ENCODE results near the gene CDK2AP2. TPM values are rescaled to one million over a fixed set of nuclear protein-coding genes. Genes with fewer than 3 reads are reported as not detected.
"Not testable (repeated sequence)": the region's sequence is repeated elsewhere in the genome, so short reads cannot be mapped to it uniquely, and the experiment has no call there.

CDK2AP2 gene
- total RNA-seq, 2 donors from 2014 or later, result 65.0 to 71.7 TPM

DNA sequence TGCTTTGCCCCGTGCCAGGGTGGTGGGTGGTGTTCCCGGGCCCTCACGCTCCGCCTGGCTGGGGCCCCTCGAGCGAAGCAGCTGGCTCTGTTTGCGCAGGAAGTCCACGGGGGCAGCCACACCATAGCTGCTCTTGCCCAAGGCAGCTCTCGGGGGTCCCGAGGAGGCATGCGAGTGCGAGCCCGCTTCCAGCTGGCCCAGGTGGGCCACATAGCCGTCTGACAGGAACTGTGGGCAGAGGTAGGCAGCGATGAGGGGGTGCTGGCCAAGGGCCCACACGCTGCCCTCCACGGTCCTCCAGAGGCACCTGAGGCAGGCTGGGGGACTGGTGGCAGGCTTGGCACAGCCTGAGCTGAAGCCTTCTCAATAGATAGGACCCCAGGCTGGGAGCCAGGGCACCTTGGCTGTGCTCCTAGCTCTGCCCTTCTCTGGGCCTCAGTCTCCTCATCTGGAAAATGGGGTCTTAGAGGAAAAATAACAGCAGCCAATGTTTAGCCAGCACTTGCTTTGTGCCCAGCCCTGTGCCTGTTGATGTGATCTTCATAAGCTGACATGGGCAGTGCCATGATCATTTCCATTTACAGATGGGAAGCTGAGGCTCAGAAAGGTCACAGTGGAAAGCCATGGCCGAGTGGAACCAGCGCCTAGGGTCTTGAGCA, 15.8 kb downstream of the CDK2AP2 start:
- H3K36me3 Mint-ChIP-seq (ENCODE audit: low read depth), result peaks cover 87% of the 10 kb centered on the region
- ATAC-seq (replicated peaks), result no peak
- no peak overlapping the region for H3K27ac Mint-ChIP-seq

GRCh38 chr11:67491276-67492068, 16.5 kb downstream of the CDK2AP2 start:
- Mint-ChIP-seq H3K27ac (peak overlapping the region; percentile 56), H3K9me3 (peaks cover 2% of the 10 kb centered on the region), H3K36me3 (ENCODE audit: low read depth) (peaks cover 87% of the 10 kb centered on the region), H3K27me3 (no peaks in the 10 kb centered on the region), H3K4me1 (peaks cover 22% of the 10 kb centered on the region), H3K4me3 (no peak overlapping the region)
- ATAC-seq (replicated peaks), result no peak

More for the DNA sequence above, 15.8 kb downstream of the CDK2AP2 start:
- Mint-ChIP-seq H3K27me3 (no peaks in the 10 kb centered on the region), H3K4me3 (no peak overlapping the region), H3K4me1 (peaks cover 16% of the 10 kb centered on the region), H3K9me3 (no peaks in the 10 kb centered on the region)

GRCh38 chr11:67490727-67491065, 17.3 kb downstream of the CDK2AP2 start:
- peak overlapping the region; percentile 60 for H3K4me3 Mint-ChIP-seq
- H3K9me3 Mint-ChIP-seq, result peaks cover 4% of the 10 kb centered on the region
- H3K4me1 Mint-ChIP-seq, result peaks cover 26% of the 10 kb centered on the region
- no peak for ATAC-seq (replicated peaks)
- peaks cover 87% of the 10 kb centered on the region for H3K36me3 Mint-ChIP-seq (ENCODE audit: low read depth)
- H3K27ac Mint-ChIP-seq, result peak overlapping the region; percentile 56
- H3K27me3 Mint-ChIP-seq, result no peaks in the 10 kb centered on the region

GRCh38 chr11:67489885-67490726, 17.9 kb downstream of the CDK2AP2 start:
- Mint-ChIP-seq H3K27ac (peak overlapping the region; percentile 97), H3K9me3 (peaks cover 4% of the 10 kb centered on the region), H3K4me3 (peak overlapping the region; percentile 60), H3K27me3 (no peaks in the 10 kb centered on the region), H3K36me3 (ENCODE audit: low read depth) (peaks cover 86% of the 10 kb centered on the region), H3K4me1 (peaks cover 28% of the 10 kb centered on the region)
- no peak for ATAC-seq (replicated peaks)

DNA sequence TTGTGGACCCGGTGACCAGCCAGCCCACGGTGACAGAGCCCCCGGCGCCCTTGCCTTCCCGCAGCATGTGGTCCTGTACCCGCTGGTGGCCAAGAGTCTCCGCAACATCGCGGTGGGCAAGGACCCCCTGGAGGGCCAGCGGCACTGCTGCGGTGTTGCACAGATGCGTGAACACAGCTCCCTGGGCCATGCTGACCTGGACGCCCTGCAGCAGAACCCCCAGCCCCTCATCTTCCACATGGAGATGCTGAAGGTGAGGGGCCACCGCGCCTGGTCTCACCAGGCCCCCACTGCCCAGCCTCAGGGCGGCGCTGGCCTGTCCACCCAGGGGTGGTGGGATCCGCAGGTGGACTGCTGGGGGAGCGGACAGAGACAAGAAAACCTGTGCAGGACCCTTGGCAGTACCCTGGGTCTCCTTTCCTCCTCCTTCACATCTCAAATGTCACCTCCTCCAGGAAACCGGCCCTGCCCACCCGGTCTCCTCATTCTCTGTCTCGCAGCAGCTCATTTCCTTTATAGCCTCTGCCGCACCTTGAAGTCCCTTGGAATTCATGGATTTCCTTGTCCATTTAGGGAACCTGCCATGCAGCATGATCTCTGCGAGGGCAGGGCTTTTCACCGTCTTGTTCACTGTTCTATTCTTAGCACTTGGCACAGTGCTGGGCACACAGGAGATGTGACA, 18.6 kb downstream of the CDK2AP2 start:
- Mint-ChIP-seq H3K27ac (peak overlapping the region; percentile 97), H3K4me3 (peak overlapping the region; percentile 98), H3K9me3 (peaks cover 4% of the 10 kb centered on the region), H3K36me3 (ENCODE audit: low read depth) (peaks cover 87% of the 10 kb centered on the region), H3K27me3 (no peaks in the 10 kb centered on the region), H3K4me1 (peaks cover 32% of the 10 kb centered on the region)
- ATAC-seq (replicated peaks), result no peak

DNA sequence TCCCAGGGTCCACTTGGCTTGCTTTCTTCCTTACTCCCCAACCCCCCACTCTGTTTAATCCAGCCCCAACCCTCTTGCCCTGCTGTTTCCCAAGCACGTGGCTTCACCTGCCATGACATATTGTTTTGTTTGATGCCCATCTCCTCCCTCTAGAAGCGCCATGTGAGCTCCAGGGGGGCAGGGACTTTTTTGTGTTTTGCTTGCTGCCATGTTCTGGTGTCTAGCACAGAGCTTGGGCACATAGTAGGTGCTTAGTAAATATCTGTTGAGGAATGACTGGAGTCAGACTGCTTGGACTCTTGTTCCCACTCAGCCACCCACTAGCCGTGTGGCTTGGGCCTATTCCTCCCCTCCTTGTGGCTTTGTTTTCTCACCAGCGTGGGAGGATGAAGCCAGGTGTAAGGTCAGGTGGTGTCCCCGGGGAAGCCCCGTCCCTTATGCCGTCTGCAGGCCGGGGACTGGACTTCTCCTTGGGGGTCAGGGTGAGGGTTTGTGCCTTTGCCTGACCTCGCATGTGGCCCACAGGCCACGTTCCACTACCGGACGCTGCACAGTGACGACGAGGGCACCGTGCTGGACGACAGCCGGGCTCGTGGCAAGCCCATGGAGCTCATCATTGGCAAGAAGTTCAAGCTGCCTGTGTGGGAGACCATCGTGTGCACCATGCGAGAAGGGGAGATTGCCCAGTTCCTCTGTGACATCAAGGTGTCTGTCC, 21.3 kb downstream of the CDK2AP2 start:
- Mint-ChIP-seq H3K9me3 (peaks cover 4% of the 10 kb centered on the region), H3K4me1 (peaks cover 32% of the 10 kb centered on the region), H3K27ac (peak overlapping the region; percentile 97), H3K4me3 (peak overlapping the region; percentile 98), H3K36me3 (ENCODE audit: low read depth) (peaks cover 87% of the 10 kb centered on the region), H3K27me3 (no peaks in the 10 kb centered on the region)
- peak; percentile 39 for ATAC-seq (replicated peaks)

DNA sequence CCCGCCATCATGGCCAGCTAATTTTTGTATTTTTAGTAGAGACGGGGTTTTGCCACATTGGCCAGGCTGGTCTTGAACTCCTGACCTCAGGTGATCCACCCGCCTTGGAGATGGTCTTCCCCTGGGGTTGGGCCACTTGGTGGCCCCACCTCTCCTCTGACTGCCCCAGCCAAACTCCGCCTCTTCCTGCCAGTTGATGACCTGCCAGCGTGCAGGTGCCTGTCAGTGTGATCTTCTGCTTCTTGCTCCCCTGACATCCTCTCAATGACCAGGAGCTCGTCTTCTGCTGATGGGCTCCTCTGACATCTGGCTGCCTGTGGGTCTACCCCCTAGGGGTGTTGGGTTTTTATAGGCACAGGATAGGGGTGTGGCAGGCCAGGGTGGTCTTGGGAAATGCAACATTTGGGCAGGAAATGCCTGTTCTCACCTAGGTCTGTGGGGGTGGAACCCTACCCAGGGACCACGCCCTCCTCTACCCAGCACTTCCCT, 22.0 kb downstream of the CDK2AP2 start:
- peak; percentile 14 for ATAC-seq (replicated peaks)
- H3K27me3 Mint-ChIP-seq, result not testable (repeated sequence)

GRCh38 chr11:67484847-67485311, 23.1 kb downstream of the CDK2AP2 start:
- H3K9me3 Mint-ChIP-seq, result peaks cover 4% of the 10 kb centered on the region
- peaks cover 70% of the 10 kb centered on the region for H3K36me3 Mint-ChIP-seq (ENCODE audit: low read depth)
- peak overlapping the region; percentile 98 for H3K4me3 Mint-ChIP-seq
- peak overlapping the region; percentile 99 for H3K27ac Mint-ChIP-seq
- H3K4me1 Mint-ChIP-seq, result peaks cover 31% of the 10 kb centered on the region
- H3K27me3 Mint-ChIP-seq, result no peaks in the 10 kb centered on the region
- ATAC-seq (replicated peaks), result peak; percentile 16

More for the DNA sequence above, 22.0 kb downstream of the CDK2AP2 start:
- Mint-ChIP-seq H3K36me3 (ENCODE audit: low read depth) (peaks cover 80% of the 10 kb centered on the region), H3K27ac (peak overlapping the region; percentile 97), H3K4me1 (peaks cover 32% of the 10 kb centered on the region), H3K4me3 (peak overlapping the region; percentile 98)
- not testable (repeated sequence) for H3K9me3 Mint-ChIP-seq

GRCh38 chr11:67483831-67484665, 23.9 kb downstream of the CDK2AP2 start:
- Mint-ChIP-seq H3K27me3 (no peaks in the 10 kb centered on the region), H3K36me3 (ENCODE audit: low read depth) (peaks cover 61% of the 10 kb centered on the region), H3K27ac (peak overlapping the region; percentile 99), H3K4me1 (peaks cover 26% of the 10 kb centered on the region), H3K4me3 (peak overlapping the region; percentile 98), H3K9me3 (peaks cover 4% of the 10 kb centered on the region)
- peak; percentile 22 for ATAC-seq (replicated peaks)

GRCh38 chr11:67482827-67483798, 24.8 kb downstream of the CDK2AP2 start, which contains the start of gene AIP:
Gene AIP (plus strand): TSS chr11:67483026. CDS start chr11:67483159, 133 bp downstream.
- no peaks in the 10 kb centered on the region for H3K27me3 Mint-ChIP-seq
- H3K4me3 Mint-ChIP-seq, result peak within 1 kb of the TSS; percentile 98
- ATAC-seq (replicated peaks), result peak; percentile 61

GRCh38 chr11:67482275-67482826, 25.6 kb downstream of the CDK2AP2 start:
- peaks cover 4% of the 10 kb centered on the region for H3K9me3 Mint-ChIP-seq
- H3K4me1 Mint-ChIP-seq, result peaks cover 17% of the 10 kb centered on the region
- peaks cover 44% of the 10 kb centered on the region for H3K36me3 Mint-ChIP-seq (ENCODE audit: low read depth)
- peak overlapping the region; percentile 99 for H3K27ac Mint-ChIP-seq
- no peaks in the 10 kb centered on the region for H3K27me3 Mint-ChIP-seq
- ATAC-seq (replicated peaks), result no peak
- peak overlapping the region; percentile 98 for H3K4me3 Mint-ChIP-seq

More at GRCh38 chr11:67482827-67483798, 24.8 kb downstream of the CDK2AP2 start, which contains the start of gene AIP:
- peaks cover 25% of the 10 kb centered on the region for H3K4me1 Mint-ChIP-seq
- H3K27ac Mint-ChIP-seq, result peak within 1 kb of the TSS; percentile 99
- H3K36me3 Mint-ChIP-seq (ENCODE audit: low read depth), result peaks cover 52% of the 10 kb centered on the region
- peaks cover 4% of the 10 kb centered on the region for H3K9me3 Mint-ChIP-seq
